Caco-2 (cell line): ENCODE measurements around the gene CTDSPL2. TPM values are rescaled to one million over a fixed set of nuclear protein-coding genes. Genes with fewer than 3 reads are reported as not detected.
"Not testable (repeated sequence)": the region's sequence is repeated elsewhere in the genome, so short reads cannot be mapped to it uniquely, and the experiment has no call there.

Experiments used
- BruUV-seq: library from RNA; stranded (reverse); fragments of 400-500 nt; replicated peaks from 2 replicates; lab custom pipeline; 2021; lab: Mats Ljungman, UMichigan
- CTCF ChIA-PET: fragments of 300-600 bp; sonication (Branson Sonifier 250); formaldehyde crosslinking; loops from one replicate; lab custom pipeline; 2022; ENCODE audit warnings: antibody characterized with exemption; lab: Charles Lee
- POLR2A ChIA-PET: fragments of 300-600 bp; sonication (Branson Sonifier 250); formaldehyde crosslinking; loops from one replicate; lab custom pipeline; 2022; ENCODE audit warnings: antibody characterized with exemption; lab: Charles Lee
- DNase-seq, 2 experiments: peaks; one replicate each; pipeline versions ENCODE4 v3.0.0 to v3.0.0-alpha.2; 2020 to 2022
- H3K27me3 ChIP-seq: replicated peaks from 2 replicates; pipeline ENCODE4 v1.6.0; 2011; ENCODE audit warnings: low read length; ENCODE audit not compliant: control insufficient read depth, insufficient read depth
- H3K36me3 ChIP-seq: 2 replicates; pipeline ENCODE4 v1.5.1; 2011; ENCODE audit warnings: low read length; ENCODE audit not compliant: control insufficient read depth, insufficient read depth
- H3K4me1 ChIP-seq: fragments of 250-450 bp; sonication (Bioruptor Pico); 2 replicates; pipeline ENCODE4 v1.5.1; 2020; ENCODE audit warnings: mild to moderate bottlenecking
- H3K4me3 ChIP-seq: 2 replicates; pipeline ENCODE4 v1.5.1; 2011; ENCODE audit warnings: low read depth, mild to moderate bottlenecking, control low read depth, low read length
- H3K9me3 ChIP-seq: fragments of 250-450 bp; sonication (Bioruptor Pico); 2 replicates; pipeline ENCODE4 v1.5.1; 2020; ENCODE audit warnings: mild to moderate bottlenecking, moderate library complexity
- H3K27ac Mint-ChIP-seq: one replicate; pipeline ENCODE4 v1.8.0; 2022; ENCODE audit warnings: mixed read lengths; ENCODE audit not compliant: unreplicated experiment
- H3K27me3 Mint-ChIP-seq: one replicate; pipeline ENCODE4 v1.8.0; 2022; ENCODE audit warnings: mixed read lengths; ENCODE audit not compliant: insufficient read depth, unreplicated experiment
- H3K36me3 Mint-ChIP-seq: one replicate; pipeline ENCODE4 v1.8.0; 2022; ENCODE audit warnings: mild to moderate bottlenecking, mixed read lengths; ENCODE audit not compliant: insufficient read depth, unreplicated experiment
- H3K4me1 Mint-ChIP-seq: one replicate; pipeline ENCODE4 v1.8.0; 2022; ENCODE audit warnings: low read depth, mixed read lengths; ENCODE audit not compliant: unreplicated experiment
- H3K4me3 Mint-ChIP-seq: one replicate; pipeline ENCODE4 v1.8.0; 2022; ENCODE audit warnings: mild to moderate bottlenecking, moderate library complexity, mixed read lengths; ENCODE audit not compliant: unreplicated experiment
- H3K9me3 Mint-ChIP-seq: one replicate; pipeline ENCODE4 v1.8.0; 2022; ENCODE audit warnings: mixed read lengths; ENCODE audit not compliant: unreplicated experiment
- CTCF ChIP-seq, 2 experiments: fragments of 200-600 bp in 1 of 2; IDR thresholded peaks; 1 replicate in 1 of 2; 2 replicates in 1 of 2; pipeline versions ENCODE4 v1.5.1 to v1.8.0; 2011 to 2022; ENCODE audit warnings: antibody characterized with exemption in 1 of 2, control low read depth in 1 of 2, inconsistent platforms in 1 of 2, low read depth in 1 of 2, low read length in 1 of 2, mild to moderate bottlenecking in 1 of 2, moderate library complexity in 1 of 2; ENCODE audit not compliant: insufficient read depth in 1 of 2, severe bottlenecking in 1 of 2, unreplicated experiment in 1 of 2
- intact Hi-C: fragments of 100-400 bp; cut with micrococcal nuclease; formaldehyde crosslinking; loops from one replicate; pipeline ENCODE4 v1.10.0; 2022; ENCODE audit not compliant: unreplicated experiment
- total RNA-seq: library from RNA; stranded (reverse); gene quantifications from 2 replicates; pipeline ENCODE4 v1.2.3, GENCODE V29; 2022

CTDSPL2 gene
- total RNA-seq, 1 experiment from 2014 or later: 60.8 TPM

GRCh38 chr15:44530653-44531052 is 103.2 kb downstream of the CTDSPL2 start:
- Histone ChIP-seq H3K27me3 (no peaks in the 10 kb centered on the region), H3K9me3 (no peaks in the 10 kb centered on the region), H3K4me3 (no peak overlapping the region), H3K4me1 (0 out of 2 replicates have a peak, but pooled peaks cover 3% of the 10 kb centered on the region), H3K36me3 (no peaks in the 10 kb centered on the region)
- H3K36me3 Mint-ChIP-seq: peaks cover 47% of the 10 kb centered on the region
- no peak overlapping the region for H3K4me3 Mint-ChIP-seq
- no peak for DNase-seq
- no TSS peak for BruUV-seq
- POLR2A ChIA-PET: no interaction called here
- CTCF ChIA-PET: no interaction called here
- H3K27ac Mint-ChIP-seq: peak overlapping the region; percentile 4
- H3K4me1 Mint-ChIP-seq: peaks cover 7% of the 10 kb centered on the region
- no peak for TF ChIP-seq CTCF (IDR thresholded peaks at IDR 0.05; ENCODE audit: insufficient read depth in 1 of 2, low read depth in 1 of 2, low read length in 1 of 2, severe bottlenecking in 1 of 2, unreplicated experiment in 1 of 2)
- H3K27me3 Mint-ChIP-seq: no peaks in the 10 kb centered on the region
- intact Hi-C loops: loop anchor here (10.0 kb wide), 1 partner anchor 246 kb away; the partner anchor contains the start of gene GOLM2
- no peaks in the 10 kb centered on the region for H3K9me3 Mint-ChIP-seq

GRCh38 chr15:44532275-44532674 is 104.8 kb downstream of the CTDSPL2 start:
- H3K4me3 ChIP-seq, H3K36me3 ChIP-seq, H3K9me3 Mint-ChIP-seq, H3K4me3 Mint-ChIP-seq, H3K4me1 ChIP-seq, H3K27me3 Mint-ChIP-seq, DNase-seq, H3K9me3 ChIP-seq, H3K27me3 ChIP-seq, H3K27ac Mint-ChIP-seq, CTCF ChIA-PET, BruUV-seq, POLR2A ChIA-PET: not testable (repeated sequence)
- peaks cover 12% of the 10 kb centered on the region for H3K4me1 Mint-ChIP-seq
- intact Hi-C loops: loop anchor here (10.0 kb wide), 1 partner anchor 247 kb away; the partner anchor contains the start of gene GOLM2
- H3K36me3 Mint-ChIP-seq: peaks cover 54% of the 10 kb centered on the region

GRCh38 chr15:44532689-44533088 is 105.3 kb downstream of the CTDSPL2 start:
- peak in 1 of 2 experiments; percentile 10 for TF ChIP-seq CTCF (IDR thresholded peaks at IDR 0.05; ENCODE audit: insufficient read depth in 1 of 2, low read depth in 1 of 2, low read length in 1 of 2, severe bottlenecking in 1 of 2, unreplicated experiment in 1 of 2)
- POLR2A ChIA-PET: no interaction called here
- Mint-ChIP-seq H3K36me3 (peaks cover 58% of the 10 kb centered on the region), H3K9me3 (no peaks in the 10 kb centered on the region), H3K4me1 (peaks cover 12% of the 10 kb centered on the region), H3K27ac (no peak overlapping the region), H3K27me3 (no peaks in the 10 kb centered on the region), H3K4me3 (no peak overlapping the region)
- Histone ChIP-seq H3K36me3 (no peaks in the 10 kb centered on the region), H3K27me3 (no peaks in the 10 kb centered on the region), H3K4me1 (0 out of 2 replicates have a peak, but pooled peaks cover 2% of the 10 kb centered on the region), H3K4me3 (no peak overlapping the region), H3K9me3 (no peaks in the 10 kb centered on the region)
- intact Hi-C loops: loop anchor here (10.0 kb wide), 1 partner anchor 248 kb away; the partner anchor contains the start of gene GOLM2
- no peak for DNase-seq
- CTCF ChIA-PET: no interaction called here
- no TSS peak for BruUV-seq
